Measurements from ENCODE around the gene CRISPLD2. TPM values are rescaled to one million over a fixed set of nuclear protein-coding genes. Genes with fewer than 3 reads are reported as not detected.
A peak's percentile ranks its signal among the peaks of the same experiment; 100 is the strongest.

Gene CRISPLD2
- total RNA-seq, 2 donors from 2014 or later, result 0.30 to 0.66 TPM

DNA sequence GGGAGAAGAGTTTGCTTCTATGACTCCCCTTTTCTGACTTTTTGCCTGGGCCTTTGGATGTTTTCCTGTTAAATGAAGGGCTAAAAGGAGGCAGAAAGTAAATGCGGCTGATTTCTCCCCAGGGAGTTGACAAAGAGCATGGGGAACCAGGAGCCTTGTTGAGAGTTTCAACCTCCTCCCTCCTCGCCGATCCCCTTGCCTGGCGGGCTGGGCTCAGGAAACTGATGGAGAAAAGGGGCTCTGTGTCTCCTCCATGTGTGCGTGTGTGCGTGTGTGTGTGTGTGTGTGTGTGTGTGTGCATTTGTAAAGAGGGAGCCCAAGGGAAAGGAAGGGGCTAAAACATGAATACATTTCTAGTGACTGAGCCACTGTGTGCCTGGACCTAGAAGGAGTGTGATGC is 97.1 kb downstream of the CRISPLD2 start:
- Mint-ChIP-seq H3K27me3 (peaks cover 35% of the 10 kb centered on the region), H3K27ac (no peak overlapping the region), H3K36me3 (ENCODE audit: low read depth) (no peaks in the 10 kb centered on the region), H3K4me1 (no peaks in the 10 kb centered on the region), H3K4me3 (no peak overlapping the region), H3K9me3 (no peaks in the 10 kb centered on the region)
- no peak for ATAC-seq (replicated peaks)

- no peaks in the 10 kb centered on the region for H3K36me3 Mint-ChIP-seq (ENCODE audit: low read depth)
- H3K4me3 Mint-ChIP-seq, result no peak overlapping the region
- peaks cover 35% of the 10 kb centered on the region for H3K27me3 Mint-ChIP-seq
- ATAC-seq (replicated peaks), result no peak
- H3K9me3 Mint-ChIP-seq, result no peaks in the 10 kb centered on the region
- H3K4me1 Mint-ChIP-seq, result no peaks in the 10 kb centered on the region
- H3K27ac Mint-ChIP-seq, result no peak overlapping the region
Measured at GRCh38 chr16:84917492-84917891, 97.7 kb downstream of the CRISPLD2 start.

- Mint-ChIP-seq H3K36me3 (ENCODE audit: low read depth) (no peaks in the 10 kb centered on the region), H3K4me3 (no peak overlapping the region), H3K27me3 (peaks cover 32% of the 10 kb centered on the region), H3K4me1 (no peaks in the 10 kb centered on the region), H3K9me3 (no peaks in the 10 kb centered on the region), H3K27ac (no peak overlapping the region)
- no peak for ATAC-seq (replicated peaks)
Measured at GRCh38 chr16:84918006-84918909, 98.5 kb downstream of the CRISPLD2 start.

GRCh38 chr16:84919269-84919668 is 99.5 kb downstream of the CRISPLD2 start:
- Mint-ChIP-seq H3K27ac (no peak overlapping the region), H3K9me3 (no peaks in the 10 kb centered on the region), H3K36me3 (ENCODE audit: low read depth) (no peaks in the 10 kb centered on the region), H3K4me1 (no peaks in the 10 kb centered on the region), H3K27me3 (peaks cover 32% of the 10 kb centered on the region), H3K4me3 (no peak overlapping the region)
- no peak for ATAC-seq (replicated peaks)

DNA sequence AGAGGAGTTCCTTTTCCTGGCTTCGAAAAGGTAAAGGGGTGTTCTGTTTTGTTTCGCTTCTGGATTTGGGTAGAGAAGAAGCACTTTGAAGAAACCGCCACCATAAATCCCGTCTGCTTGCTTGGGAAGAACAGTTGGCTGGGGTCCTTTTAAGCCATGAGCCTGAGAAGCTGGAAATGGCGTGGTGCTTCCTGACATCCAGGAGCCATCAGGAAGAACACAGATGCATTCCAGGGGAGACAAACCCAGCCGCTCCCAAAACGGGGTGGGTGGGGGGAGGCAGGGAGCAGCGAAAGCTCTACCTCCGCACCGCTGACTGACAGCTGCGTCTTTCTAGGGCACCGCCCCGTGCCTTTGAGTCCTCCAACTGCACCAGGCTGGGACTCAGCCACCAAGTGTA is 99.9 kb downstream of the CRISPLD2 start:
- Mint-ChIP-seq H3K36me3 (ENCODE audit: low read depth) (no peaks in the 10 kb centered on the region), H3K27ac (no peak overlapping the region), H3K9me3 (no peaks in the 10 kb centered on the region), H3K4me3 (no peak overlapping the region), H3K4me1 (no peaks in the 10 kb centered on the region), H3K27me3 (peaks cover 32% of the 10 kb centered on the region)
- ATAC-seq (replicated peaks), result no peak

DNA sequence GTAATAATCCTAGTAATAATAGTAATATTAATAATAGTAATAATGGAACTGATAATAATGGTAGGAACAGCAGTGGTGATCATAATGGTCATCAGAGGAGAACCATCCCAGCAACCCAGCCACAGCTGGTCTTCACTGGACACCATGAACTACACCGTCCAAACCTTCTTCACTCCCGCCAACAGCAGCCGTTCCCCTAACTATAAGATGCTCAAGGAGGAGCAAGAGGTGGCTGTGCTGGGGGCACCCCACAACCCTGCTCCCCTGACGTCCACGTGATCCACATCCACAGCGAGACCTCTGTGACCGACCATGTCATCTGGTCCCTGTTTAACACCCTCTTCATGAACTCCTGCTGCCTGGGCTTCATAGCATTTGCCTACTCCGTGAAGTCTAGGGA is 100.5 kb downstream of the CRISPLD2 start:
- H3K4me1 Mint-ChIP-seq, result no peaks in the 10 kb centered on the region
- H3K9me3 Mint-ChIP-seq, result no peaks in the 10 kb centered on the region
- H3K36me3 Mint-ChIP-seq (ENCODE audit: low read depth), result no peaks in the 10 kb centered on the region
- no peak overlapping the region for H3K27ac Mint-ChIP-seq
- H3K4me3 Mint-ChIP-seq, result no peak overlapping the region
- ATAC-seq (replicated peaks), result no peak
- peaks cover 32% of the 10 kb centered on the region for H3K27me3 Mint-ChIP-seq

DNA sequence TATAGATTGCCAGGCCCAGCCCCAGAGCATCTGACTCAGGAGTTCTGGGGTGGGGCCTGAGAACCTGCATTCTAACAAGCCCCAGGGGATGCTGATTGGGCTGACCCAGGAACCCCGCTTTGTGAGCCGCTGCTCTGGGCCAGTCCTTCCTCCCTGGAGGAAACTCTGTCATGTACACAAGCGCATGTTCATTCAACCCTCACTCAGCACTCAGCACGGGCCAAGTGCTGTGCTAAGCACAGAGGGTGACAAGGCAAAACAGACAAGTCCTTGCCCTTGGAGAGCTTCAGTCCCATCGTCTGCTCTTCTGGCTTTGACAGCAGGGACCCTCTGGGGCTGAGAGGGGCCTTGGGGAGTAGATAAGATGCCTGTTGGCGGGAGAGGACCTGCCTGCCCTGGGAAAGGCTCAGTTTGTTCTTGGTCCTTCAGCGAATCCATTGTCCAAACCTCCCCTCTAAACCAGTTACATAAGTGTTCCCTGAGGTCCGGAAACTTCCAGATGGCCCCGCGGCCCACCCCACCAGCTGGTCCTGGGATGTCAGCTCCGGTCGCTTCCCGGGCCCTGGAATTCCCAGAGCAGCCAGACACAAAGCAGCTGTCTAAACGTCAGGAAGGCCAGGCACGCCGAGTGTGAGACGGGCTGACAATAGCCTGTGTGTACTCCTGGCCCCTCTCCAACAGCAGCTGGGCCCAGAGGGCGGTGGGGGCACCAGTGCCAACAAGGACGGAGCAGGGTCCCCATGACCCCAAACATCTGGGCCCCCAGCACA is 102.8 kb downstream of the CRISPLD2 start:
- Mint-ChIP-seq H3K27ac (no peak overlapping the region), H3K36me3 (ENCODE audit: low read depth) (no peaks in the 10 kb centered on the region), H3K4me1 (no peaks in the 10 kb centered on the region), H3K4me3 (no peak overlapping the region), H3K9me3 (no peaks in the 10 kb centered on the region), H3K27me3 (peaks cover 17% of the 10 kb centered on the region)
- ATAC-seq (replicated peaks), result no peak

DNA sequence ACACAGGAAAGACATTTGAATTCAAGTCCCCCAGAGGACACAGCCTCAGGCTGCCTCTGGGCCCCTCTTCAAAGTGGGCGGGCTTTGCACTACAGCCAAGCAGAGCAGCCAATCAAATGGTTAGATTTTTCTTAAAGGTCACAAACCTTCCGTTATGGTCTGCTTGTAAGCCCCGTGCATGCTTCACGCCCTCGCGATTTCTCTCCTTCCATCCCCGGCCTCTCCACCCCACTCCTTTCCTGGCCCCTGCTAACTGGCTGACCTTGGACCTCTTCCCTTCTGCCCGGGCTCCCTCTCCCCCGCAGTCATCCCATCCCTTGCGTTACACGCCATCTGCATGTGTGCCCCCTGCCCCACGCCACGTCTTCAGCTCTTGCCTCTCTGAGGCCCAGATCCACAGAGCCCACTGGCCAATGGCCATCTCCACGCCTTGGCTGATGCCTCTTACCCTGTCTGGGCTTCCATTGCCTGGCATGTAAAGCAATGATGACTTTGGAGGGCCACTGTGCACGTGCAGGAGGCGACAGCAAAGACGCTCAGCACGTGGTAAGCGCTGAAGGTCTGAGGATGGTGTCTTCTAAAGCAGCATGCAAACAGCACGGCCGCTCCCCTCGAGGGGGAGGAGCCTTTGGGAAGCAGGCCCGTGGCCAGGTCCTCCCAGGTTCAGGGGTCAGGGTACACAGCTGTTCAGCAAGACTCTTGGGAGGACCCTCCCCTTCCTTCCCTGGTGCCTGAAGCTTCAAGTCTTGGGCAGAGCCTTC is 104.7 kb downstream of the CRISPLD2 start:
- no peak for ATAC-seq (replicated peaks)
- no peak overlapping the region for H3K4me3 Mint-ChIP-seq

GRCh38 chr16:84925092-84925772 is 105.4 kb downstream of the CRISPLD2 start:
- no peak overlapping the region for H3K27ac Mint-ChIP-seq
- H3K9me3 Mint-ChIP-seq, result no peaks in the 10 kb centered on the region
- peak; percentile 59 for ATAC-seq (replicated peaks)
- peaks cover 6% of the 10 kb centered on the region for H3K4me1 Mint-ChIP-seq
- H3K27me3 Mint-ChIP-seq, result peaks cover 7% of the 10 kb centered on the region
- no peak overlapping the region for H3K4me3 Mint-ChIP-seq
- H3K36me3 Mint-ChIP-seq (ENCODE audit: low read depth), result peaks cover 6% of the 10 kb centered on the region

More for the DNA sequence above, 104.7 kb downstream of the CRISPLD2 start:
- Mint-ChIP-seq H3K27ac (no peak overlapping the region), H3K9me3 (no peaks in the 10 kb centered on the region), H3K36me3 (ENCODE audit: low read depth) (no peaks in the 10 kb centered on the region), H3K4me1 (no peaks in the 10 kb centered on the region), H3K27me3 (peaks cover 11% of the 10 kb centered on the region)

GRCh38 chr16:84925773-84926372 is 106.1 kb downstream of the CRISPLD2 start:
- H3K27me3 Mint-ChIP-seq, result peaks cover under 1% of the 10 kb centered on the region
- no peak overlapping the region for H3K4me3 Mint-ChIP-seq
- no peak overlapping the region for H3K27ac Mint-ChIP-seq
- H3K9me3 Mint-ChIP-seq, result no peaks in the 10 kb centered on the region
- peaks cover 13% of the 10 kb centered on the region for H3K36me3 Mint-ChIP-seq (ENCODE audit: low read depth)
- peaks cover 7% of the 10 kb centered on the region for H3K4me1 Mint-ChIP-seq
- no peak for ATAC-seq (replicated peaks)

- Mint-ChIP-seq H3K36me3 (ENCODE audit: low read depth) (peaks cover 17% of the 10 kb centered on the region), H3K9me3 (no peaks in the 10 kb centered on the region), H3K27me3 (no peaks in the 10 kb centered on the region), H3K27ac (no peak overlapping the region), H3K4me3 (no peak overlapping the region), H3K4me1 (peaks cover 11% of the 10 kb centered on the region)
- ATAC-seq (replicated peaks), result no peak
Measured at GRCh38 chr16:84926462-84926861, 106.7 kb downstream of the CRISPLD2 start.

DNA sequence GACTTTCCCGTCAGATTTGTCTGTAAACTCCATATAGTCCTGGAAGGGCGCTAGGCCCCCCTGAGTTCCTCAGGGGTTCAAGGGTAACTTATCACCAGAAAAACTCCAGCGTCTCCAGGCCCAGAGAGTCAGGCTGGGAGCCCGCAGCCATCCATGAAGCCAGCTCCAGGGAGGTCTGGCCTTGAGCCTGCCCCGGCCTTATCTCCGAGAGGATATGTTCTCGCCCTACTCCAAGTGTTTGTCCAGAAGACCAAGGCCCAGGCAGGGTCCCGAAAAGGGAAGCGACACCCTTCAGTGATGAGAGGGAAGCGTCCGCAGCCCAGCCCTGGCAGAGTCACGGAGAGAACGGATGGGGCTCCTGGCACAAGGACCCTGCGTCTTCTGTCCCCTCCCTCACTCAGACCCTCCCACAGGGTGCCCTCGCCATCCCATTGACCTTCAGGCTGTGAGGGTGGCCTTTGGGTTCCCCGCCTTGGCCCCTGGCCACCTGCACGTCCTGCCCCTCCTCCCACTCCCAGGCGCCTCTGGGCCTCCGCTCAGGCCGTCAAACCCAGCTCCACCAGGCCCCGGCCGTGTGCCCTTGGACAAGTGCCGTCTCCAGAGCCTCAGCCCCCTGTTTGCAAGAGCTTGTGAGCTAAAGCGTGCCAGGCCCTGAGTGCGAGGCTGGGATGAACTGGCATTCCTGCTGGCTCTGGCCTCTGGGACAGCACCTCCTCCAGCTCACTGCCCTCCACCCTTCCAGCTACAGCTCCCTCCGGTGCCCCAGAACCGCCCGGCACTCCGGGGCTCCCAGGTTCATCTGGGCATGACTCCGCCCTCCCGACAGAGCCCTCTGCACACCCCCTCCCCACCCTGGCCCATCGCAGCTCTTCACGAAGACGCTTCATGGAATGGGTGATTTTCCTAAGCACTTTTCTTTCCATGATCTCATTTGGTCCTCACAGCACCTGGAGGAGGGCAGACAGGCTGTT is 108.1 kb downstream of the CRISPLD2 start:
- no peaks in the 10 kb centered on the region for H3K9me3 Mint-ChIP-seq
- H3K27me3 Mint-ChIP-seq, result no peaks in the 10 kb centered on the region
- peaks cover 17% of the 10 kb centered on the region for H3K36me3 Mint-ChIP-seq (ENCODE audit: low read depth)
- ATAC-seq (replicated peaks), result no peak
- H3K4me3 Mint-ChIP-seq, result no peak overlapping the region
- H3K27ac Mint-ChIP-seq, result no peak overlapping the region
- H3K4me1 Mint-ChIP-seq, result peaks cover 11% of the 10 kb centered on the region
